ENCODE measurements around the gene POC1A.
"Not testable (repeated sequence)": the region's sequence is repeated elsewhere in the genome, so short reads cannot be mapped to it uniquely, and the experiment has no call there.

POC1A gene

DNA sequence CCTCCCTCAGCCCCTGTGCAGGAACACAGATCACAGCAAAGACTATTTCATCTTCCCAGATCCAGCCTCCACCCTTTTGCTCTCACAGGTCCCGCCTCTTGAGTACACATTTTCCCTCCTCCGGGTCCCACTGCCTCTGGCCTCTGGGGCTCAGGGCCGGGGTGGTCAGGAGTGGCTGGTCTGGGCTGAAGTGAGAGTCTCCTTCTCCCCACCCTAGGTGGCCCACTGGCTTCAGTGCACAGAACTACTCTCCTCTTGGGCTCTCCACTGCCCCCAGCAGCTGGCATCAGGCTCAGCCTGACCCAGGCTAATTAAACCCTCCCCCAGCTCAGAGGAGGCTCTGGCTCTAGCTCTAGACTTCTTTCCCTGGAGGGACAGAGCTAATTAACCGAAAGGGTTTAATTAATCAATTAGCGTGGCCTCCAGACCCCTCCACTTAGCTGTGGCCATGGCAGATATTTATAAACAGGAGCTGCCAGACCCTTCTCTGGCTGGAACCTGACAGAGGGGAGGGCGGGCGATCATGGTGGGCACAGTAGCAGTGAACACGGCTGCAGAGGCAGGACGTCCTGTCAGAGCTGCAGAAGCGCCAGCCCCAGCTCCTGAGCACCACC is 113.0 kb downstream of the POC1A start:
- no peak for DNase-seq

GRCh38 chr3:52040600-52040999 is 113.6 kb downstream of the POC1A start:
- DNase-seq: no peak

DNA sequence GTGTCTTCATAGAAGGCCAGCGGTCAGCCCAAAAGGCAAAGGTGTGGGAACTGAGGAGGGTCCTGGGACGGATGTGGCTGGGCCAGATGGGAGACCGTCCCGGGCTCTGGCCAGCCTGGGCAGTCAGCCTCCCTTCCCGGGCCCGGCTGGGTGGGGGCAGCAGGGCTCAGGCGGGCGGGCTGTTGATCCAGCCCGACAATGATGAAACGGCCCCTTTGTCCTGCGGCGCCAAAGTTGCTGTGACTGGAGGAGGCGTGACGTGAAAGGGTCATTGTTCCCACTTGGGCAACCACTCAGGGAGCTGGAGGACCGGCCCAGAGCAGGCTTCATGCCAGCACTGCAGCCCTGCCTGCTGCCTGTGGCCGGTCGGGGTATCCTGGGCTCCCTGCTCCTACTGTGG is 114.4 kb downstream of the POC1A start:
- DNase-seq: no peak

- DNase-seq: no peak
Observed at GRCh38 chr3:52039426-52039825, 114.8 kb downstream of the POC1A start.

DNA sequence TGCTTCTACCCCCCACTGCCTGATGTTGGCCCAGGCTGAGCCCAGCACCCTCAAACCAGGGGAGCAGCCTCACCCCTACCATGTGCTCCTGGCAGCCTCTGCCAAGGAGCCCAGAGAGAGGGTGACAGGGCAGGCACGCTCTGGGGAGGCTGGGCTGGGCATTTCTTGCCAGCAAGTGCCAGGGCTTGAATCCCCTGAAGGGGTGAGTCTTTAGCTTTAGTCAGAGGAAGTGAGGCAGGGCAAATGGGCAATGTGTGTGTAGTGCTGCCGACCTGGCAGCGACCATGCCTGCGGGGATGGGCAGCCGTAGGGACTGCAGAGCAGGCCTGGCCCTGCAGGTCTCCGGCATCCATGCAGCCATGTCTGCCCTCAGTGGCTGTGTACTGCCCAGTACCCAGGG is 116.0 kb downstream of the POC1A start:
- no peak for DNase-seq

- no peak for DNase-seq
Observed at GRCh38 chr3:52037291-52037690, 116.9 kb downstream of the POC1A start.

DNA sequence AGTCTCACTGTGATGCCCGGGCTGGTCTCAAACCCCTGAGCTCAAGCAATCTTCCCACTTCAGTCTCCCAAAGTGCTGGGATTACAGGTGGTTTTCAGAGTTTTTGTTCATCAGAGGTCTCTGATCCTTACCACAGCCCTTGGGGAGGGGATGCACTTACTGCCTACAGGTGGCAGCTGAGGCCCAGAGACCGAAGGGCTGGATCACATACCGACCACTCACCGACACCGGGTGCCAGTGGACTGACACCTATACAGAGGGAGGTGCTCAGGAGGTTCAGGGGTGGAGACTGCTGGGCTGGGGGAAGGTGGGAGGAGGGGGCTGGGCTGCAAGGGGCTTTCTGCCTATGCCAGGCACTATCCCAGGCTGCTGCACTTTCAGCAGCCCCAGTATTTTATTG is 117.4 kb downstream of the POC1A start:
- no peak for DNase-seq

- DNase-seq: no peak
Observed at GRCh38 chr3:52036222-52036694, 118.0 kb downstream of the POC1A start.

DNA sequence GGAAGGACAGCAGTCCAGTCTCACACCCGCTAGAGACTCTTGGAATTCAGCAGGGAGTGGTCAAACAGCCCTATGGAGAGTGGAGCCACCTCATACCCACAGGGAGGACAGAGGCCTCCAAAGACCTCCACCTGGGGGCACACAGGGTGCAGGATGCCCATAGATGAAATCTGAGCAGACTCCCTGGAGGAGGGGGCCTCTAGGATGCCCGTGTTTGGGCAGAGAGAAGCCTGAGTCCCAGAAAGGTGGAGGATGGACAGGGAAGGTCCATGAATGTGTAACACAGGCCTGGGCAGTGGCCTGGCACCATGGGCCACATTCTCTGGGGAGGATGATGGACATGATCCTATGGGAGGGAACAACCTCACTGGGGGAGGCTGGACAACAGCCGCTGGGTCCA is 119.6 kb downstream of the POC1A start:
- DNase-seq: no peak

- DNase-seq: no peak
Observed at GRCh38 chr3:52034212-52034611, 120.0 kb downstream of the POC1A start.

GRCh38 chr3:52033748-52034147 is 120.5 kb downstream of the POC1A start:
- not testable (repeated sequence) for DNase-seq

DNA sequence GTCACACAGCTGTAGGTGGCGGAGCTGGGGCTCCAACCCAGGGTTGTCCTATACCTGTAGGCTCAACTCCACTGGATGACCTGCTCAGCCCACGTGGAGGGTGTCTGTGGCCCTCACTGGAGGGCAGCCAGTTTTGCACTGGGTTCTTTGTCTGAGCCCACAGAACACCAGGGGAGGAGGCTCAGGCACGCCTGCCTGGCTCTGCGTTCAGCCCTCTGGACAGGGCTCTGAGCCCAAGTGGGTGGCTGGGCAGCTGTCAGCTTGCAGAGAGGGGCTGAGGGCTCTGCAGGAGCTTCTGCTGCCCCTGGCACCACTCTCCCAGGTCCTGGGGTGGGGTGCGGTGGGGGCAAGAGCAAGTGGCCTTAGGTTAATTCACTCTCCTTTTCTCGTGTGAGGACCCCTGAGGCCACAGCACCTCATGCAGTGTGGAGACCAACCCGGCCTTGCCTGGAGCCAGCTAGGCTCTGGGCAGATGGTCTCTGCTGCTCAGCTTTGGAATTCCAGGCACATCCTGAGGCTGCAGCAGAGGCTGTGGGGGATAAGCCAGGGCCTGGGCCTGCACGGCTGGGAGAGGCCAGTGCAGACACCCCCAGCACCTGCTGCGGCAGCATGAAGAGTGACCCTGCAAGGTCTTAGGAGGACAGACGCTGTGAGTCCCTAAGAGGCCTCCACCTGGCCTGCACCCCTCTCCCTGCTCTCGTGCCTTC is 121.4 kb downstream of the POC1A start:
- no peak for DNase-seq

DNA sequence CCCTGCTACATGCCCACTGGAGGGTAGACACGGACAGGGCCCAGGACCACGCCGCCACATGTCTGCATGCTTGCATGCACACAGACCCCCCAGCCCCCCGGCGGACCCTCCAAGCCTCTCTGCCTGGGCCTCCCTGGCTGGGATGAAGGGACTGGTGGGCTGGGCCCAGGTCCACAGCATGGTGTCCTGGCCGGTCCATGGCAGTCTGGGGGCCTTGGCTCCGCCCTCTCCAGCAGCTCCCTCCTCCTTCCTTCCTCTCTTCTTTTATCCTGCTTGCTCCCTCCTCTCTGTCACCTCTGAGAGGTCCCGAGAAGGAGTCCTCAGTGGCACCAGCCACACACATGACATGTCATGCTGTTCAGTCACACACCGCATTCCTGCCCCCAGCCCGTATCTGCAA is 122.3 kb downstream of the POC1A start:
- DNase-seq: no peak

DNA sequence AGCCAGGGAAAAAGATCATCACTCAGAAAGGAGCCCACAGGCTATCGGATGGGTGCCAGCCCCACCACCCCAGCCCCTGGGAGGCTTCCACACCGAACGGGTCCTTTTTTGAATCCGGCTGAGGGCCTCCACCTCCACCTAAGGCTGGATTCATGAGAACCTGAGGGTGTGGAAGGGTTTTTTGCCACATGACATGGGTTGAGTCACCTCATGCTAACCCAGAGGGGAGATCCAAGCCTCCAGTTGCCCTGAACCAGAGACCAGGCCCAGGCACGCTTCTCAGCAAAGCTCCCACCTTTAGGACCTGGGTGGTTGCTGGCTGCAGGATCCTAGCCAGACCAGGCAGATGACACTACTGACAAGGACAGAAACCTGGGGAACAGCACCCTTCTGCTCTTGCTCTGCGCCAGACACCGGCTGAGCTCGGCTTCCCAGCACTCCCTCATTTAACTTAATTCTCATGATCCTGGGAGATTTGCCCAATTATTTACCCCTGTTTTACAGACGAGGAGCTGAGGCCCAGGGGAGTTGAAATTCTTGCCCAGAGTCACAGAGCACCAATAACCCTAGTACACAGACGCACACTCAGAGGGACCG is 123.4 kb downstream of the POC1A start:
- no peak for DNase-seq

GRCh38 chr3:52029535-52029934 is 124.7 kb downstream of the POC1A start:
- no peak for DNase-seq

- DNase-seq: no peak
Observed at GRCh38 chr3:52029053-52029452, 125.2 kb downstream of the POC1A start.

DNA sequence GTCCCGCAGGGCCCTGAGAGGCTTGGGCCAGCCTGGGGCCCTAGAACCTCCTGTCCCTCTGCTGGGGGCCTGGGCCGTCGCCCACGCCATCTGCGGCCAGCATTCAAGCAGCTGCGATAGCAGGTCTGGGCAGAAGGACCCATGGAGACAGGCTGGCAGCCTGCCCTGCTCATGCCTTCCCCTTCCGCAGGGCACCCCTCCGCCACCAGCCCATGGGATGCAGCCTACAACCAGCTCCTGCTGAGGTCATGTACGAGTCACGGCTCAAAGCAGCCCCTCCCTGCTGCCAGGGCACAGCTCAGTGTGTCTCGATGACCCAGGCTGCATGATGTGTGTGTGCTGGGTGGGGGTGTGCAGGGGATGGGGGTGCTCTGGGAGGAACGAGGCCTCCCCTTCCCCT is 125.7 kb downstream of the POC1A start:
- DNase-seq: no peak

DNA sequence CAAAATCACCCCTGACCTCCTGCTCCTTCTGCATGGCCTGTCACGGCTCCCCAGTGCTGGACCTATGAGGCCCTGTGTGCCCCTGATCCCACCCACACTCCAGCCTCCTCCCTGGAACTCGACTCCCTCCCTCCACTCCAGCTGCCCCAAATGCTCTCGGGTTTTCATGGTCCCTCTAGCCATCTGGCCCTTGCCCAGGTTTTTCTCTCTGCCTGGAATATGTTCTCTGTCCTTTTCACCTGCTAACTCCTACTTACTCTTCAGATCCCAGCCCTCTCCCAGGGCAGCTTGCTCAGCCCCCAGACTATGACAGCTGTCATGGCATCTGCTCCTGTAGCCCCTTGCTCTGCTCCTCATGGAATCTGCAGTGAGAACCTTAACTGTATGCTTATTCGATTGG is 128.2 kb downstream of the POC1A start:
- DNase-seq: no peak

GRCh38 chr3:52025453-52025852 is 128.8 kb downstream of the POC1A start:
- no peak for DNase-seq

All from activated CD4-positive, alpha-beta T cell treated with anti-CD3 and anti-CD28 coated beads, Interleukin-2, Interleukin-6, amounts not matched to agents 100 ng/mL and 50 ng/mL, durations not matched to agents 16 hours and 8 hours (primary cell).